ENCODE results near the gene WDR45. TPM values are rescaled to one million over a fixed set of nuclear protein-coding genes. Genes with fewer than 3 reads are reported as not detected.

The WDR45 gene
- total RNA-seq, 1 experiment from 2014 or later = 36.7 TPM

- Histone ChIP-seq H3K4me3 (peak overlapping the region; percentile 56; the same call in 1 of the 2 replicates), H3K4me1 (replicated peaks; ENCODE audit: insufficient read depth) (no peaks in the 10 kb centered on the region), H3F3A (ENCODE audit: insufficient read depth, low read depth) (peaks cover 4% of the 10 kb centered on the region; the same call in 1 of the 2 replicates), H4K20me1 (ENCODE audit: insufficient read depth) (no peaks in the 10 kb centered on the region), H3K36me3 (ENCODE audit: low read depth) (no peaks in the 10 kb centered on the region), H3K27ac (no peak overlapping the region), H3K4me2 (peak overlapping the region; percentile 65), H3K9me2 (ENCODE audit: insufficient read depth) (no peaks in the 10 kb centered on the region), H3K79me2 (ENCODE audit: low read depth) (no peaks in the 10 kb centered on the region), H2AFZ (no peak overlapping the region), H3K9me3 (ENCODE audit: insufficient read depth, low read depth) (no peaks in the 10 kb centered on the region), H3K27me3 (ENCODE audit: insufficient read depth, low read depth) (no peaks in the 10 kb centered on the region)
- TF ChIP-seq EZH2 (IDR thresholded peaks at IDR 0.05; ENCODE audit: low read depth) (no peak), CTCF (conservative IDR thresholded peaks at IDR 0.05) (no peak)
- POLR2A ChIA-PET (ENCODE audit: unreplicated experiment) = interaction anchor here (0.6 kb wide), 1 partner anchor 58 kb away, joined by 3 read pairs; no protein-coding TSS in a partner anchor
- DNase-seq = no peak
- CTCF ChIA-PET = no interaction called here
- no TSS peak for BruUV-seq (replicated peaks)
- intact Hi-C loops (cut with micrococcal nuclease; ENCODE audit: unreplicated experiment) = loop anchor here (2.0 to 5.0 kb wide), 2 partner anchors 29 to 59 kb away; partner anchors contain the start of gene TFE3
Observed at GRCh38 chrX:49101629-49101984, 21.9 kb upstream of the WDR45 start.

- intact Hi-C loops (cut with micrococcal nuclease; ENCODE audit: unreplicated experiment) = loop anchor here (2.0 to 5.0 kb wide), 2 partner anchors 28 to 59 kb away; partner anchors contain the start of gene TFE3
- TSS peak; percentile 71 for BruUV-seq (replicated peaks)
- Histone ChIP-seq H3K79me2 (ENCODE audit: low read depth) (no peaks in the 10 kb centered on the region), H3K27ac (peak overlapping the region; percentile 46), H4K20me1 (ENCODE audit: insufficient read depth) (no peaks in the 10 kb centered on the region), H3K4me3 (peak overlapping the region; percentile 56; the same call in 1 of the 2 replicates), H3K4me2 (peak overlapping the region; percentile 74), H3F3A (ENCODE audit: insufficient read depth, low read depth) (peaks cover 4% of the 10 kb centered on the region; the same call in 1 of the 2 replicates), H3K27me3 (ENCODE audit: insufficient read depth, low read depth) (no peaks in the 10 kb centered on the region), H2AFZ (peak overlapping the region; percentile 69; the same call in 1 of the 2 replicates), H3K36me3 (ENCODE audit: low read depth) (no peaks in the 10 kb centered on the region), H3K4me1 (replicated peaks; ENCODE audit: insufficient read depth) (no peaks in the 10 kb centered on the region), H3K9me2 (ENCODE audit: insufficient read depth) (no peaks in the 10 kb centered on the region), H3K9me3 (ENCODE audit: insufficient read depth, low read depth) (no peaks in the 10 kb centered on the region)
- ChIA-PET CTCF (no interaction called here), POLR2A (ENCODE audit: unreplicated experiment) (interaction anchor here (0.6 kb wide), 1 partner anchor 57 kb away, joined by 3 read pairs; no protein-coding TSS in a partner anchor)
- TF ChIP-seq EZH2 (IDR thresholded peaks at IDR 0.05; ENCODE audit: low read depth) (no peak), CTCF (conservative IDR thresholded peaks at IDR 0.05) (no peak)
- DNase-seq = peak; percentile 75 to 84
Observed at GRCh38 chrX:49100704-49101628, 21.3 kb upstream of the WDR45 start.

- H3K36me3 ChIP-seq (ENCODE audit: low read depth) = no peaks in the 10 kb centered on the region
- peaks cover 4% of the 10 kb centered on the region; the same call in 1 of the 2 replicates for H3F3A ChIP-seq (ENCODE audit: insufficient read depth, low read depth)
- no peak overlapping the region for H2AFZ ChIP-seq
- DNase-seq = no peak
- BruUV-seq (replicated peaks) = no TSS peak
- ChIA-PET POLR2A (ENCODE audit: unreplicated experiment) (no interaction called here), CTCF (interaction anchor here (0.5 to 0.8 kb wide), 2 partner anchors 93 to 328 kb away, joined by 4 read pairs; no protein-coding TSS in a partner anchor)
- H3K27me3 ChIP-seq (ENCODE audit: insufficient read depth, low read depth) = no peaks in the 10 kb centered on the region
- no peak overlapping the region for H3K4me3 ChIP-seq
- no peak overlapping the region for H3K27ac ChIP-seq
- TF ChIP-seq CTCF (conservative IDR thresholded peaks at IDR 0.05) (no peak), EZH2 (IDR thresholded peaks at IDR 0.05; ENCODE audit: low read depth) (no peak)
- H3K4me1 ChIP-seq (replicated peaks; ENCODE audit: insufficient read depth) = no peaks in the 10 kb centered on the region
- intact Hi-C loops (cut with micrococcal nuclease; ENCODE audit: unreplicated experiment) = no loop called here
- H3K9me2 ChIP-seq (ENCODE audit: insufficient read depth) = no peaks in the 10 kb centered on the region
- H4K20me1 ChIP-seq (ENCODE audit: insufficient read depth) = no peaks in the 10 kb centered on the region
- H3K4me2 ChIP-seq = no peak overlapping the region
- no peaks in the 10 kb centered on the region for H3K79me2 ChIP-seq (ENCODE audit: low read depth)
- no peaks in the 10 kb centered on the region for H3K9me3 ChIP-seq (ENCODE audit: insufficient read depth, low read depth)
Observed at GRCh38 chrX:49096419-49096818, 16.7 kb upstream of the WDR45 start.
